Measurements from ENCODE around the gene DNAL4. TPM values are rescaled to one million over a fixed set of nuclear protein-coding genes. Genes with fewer than 3 reads are reported as not detected.

DNAL4 gene
- total and polyA plus RNA-seq, 10 of the 15 experiments (the other 5 are each of a cell fraction or from before 2014, with no cell fraction given): 0.35 to 8.5 (median 6.3) TPM; not detected in 1

DNA sequence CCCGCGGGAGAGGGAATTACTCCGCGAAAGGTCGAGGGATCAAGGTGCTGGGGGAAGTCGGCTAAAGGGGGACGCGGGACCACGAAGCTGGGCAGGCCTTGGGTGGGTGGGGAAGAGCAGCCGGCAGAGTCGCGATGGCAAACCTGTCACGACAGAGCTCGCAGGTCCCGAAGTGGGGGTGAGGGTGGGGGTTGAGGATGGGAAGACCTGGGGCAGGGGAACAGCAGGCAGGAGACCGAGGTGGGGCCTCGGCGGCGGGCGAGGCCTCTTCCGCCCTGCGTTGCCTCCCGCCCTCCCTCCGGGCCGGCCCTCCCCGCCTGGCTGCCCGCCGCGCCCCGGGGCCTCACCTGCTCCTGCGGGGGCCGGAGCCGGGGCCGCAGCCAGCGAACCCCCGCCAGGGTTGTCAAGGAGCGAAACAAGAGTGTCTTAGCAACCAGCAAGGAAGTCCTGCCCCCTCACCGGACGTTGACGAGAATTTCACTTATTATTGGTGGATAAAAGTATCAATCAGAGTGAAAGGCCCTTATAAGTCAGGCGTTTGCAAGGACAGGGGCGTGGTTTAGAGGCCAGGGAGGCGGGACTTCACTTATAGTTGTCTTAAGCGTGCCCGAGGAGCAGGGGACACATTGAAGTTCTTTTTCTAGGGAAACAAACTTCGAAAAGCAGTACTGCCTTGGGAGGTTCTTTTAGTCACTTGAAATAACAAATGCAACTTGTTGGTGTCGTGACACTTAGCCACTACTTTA is at the start of gene DNAL4 (continued):
- TF ChIP-seq, protein P1, sequence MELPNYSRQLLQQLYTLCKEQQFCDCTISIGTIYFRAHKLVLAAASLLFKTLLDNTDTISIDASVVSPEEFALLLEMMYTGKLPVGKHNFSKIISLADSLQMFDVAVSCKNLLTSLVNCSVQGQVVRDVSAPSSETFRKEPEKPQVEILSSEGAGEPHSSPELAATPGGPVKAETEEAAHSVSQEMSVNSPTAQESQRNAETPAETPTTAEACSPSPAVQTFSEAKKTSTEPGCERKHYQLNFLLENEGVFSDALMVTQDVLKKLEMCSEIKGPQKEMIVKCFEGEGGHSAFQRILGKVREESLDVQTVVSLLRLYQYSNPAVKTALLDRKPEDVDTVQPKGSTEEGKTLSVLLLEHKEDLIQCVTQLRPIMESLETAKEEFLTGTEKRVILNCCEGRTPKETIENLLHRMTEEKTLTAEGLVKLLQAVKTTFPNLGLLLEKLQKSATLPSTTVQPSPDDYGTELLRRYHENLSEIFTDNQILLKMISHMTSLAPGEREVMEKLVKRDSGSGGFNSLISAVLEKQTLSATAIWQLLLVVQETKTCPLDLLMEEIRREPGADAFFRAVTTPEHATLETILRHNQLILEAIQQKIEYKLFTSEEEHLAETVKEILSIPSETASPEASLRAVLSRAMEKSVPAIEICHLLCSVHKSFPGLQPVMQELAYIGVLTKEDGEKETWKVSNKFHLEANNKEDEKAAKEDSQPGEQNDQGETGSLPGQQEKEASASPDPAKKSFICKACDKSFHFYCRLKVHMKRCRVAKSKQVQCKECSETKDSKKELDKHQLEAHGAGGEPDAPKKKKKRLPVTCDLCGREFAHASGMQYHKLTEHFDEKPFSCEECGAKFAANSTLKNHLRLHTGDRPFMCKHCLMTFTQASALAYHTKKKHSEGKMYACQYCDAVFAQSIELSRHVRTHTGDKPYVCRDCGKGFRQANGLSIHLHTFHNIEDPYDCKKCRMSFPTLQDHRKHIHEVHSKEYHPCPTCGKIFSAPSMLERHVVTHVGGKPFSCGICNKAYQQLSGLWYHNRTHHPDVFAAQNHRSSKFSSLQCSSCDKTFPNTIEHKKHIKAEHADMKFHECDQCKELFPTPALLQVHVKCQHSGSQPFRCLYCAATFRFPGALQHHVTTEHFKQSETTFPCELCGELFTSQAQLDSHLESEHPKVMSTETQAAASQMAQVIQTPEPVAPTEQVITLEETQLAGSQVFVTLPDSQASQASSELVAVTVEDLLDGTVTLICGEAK (IDR thresholded peaks at IDR 0.05; ENCODE audit: borderline replicate concordance): peak; percentile 91
- TF ChIP-seq, protein P2, sequence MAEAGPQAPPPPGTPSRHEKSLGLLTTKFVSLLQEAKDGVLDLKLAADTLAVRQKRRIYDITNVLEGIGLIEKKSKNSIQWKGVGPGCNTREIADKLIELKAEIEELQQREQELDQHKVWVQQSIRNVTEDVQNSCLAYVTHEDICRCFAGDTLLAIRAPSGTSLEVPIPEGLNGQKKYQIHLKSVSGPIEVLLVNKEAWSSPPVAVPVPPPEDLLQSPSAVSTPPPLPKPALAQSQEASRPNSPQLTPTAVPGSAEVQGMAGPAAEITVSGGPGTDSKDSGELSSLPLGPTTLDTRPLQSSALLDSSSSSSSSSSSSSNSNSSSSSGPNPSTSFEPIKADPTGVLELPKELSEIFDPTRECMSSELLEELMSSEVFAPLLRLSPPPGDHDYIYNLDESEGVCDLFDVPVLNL (IDR thresholded peaks at IDR 0.05; ENCODE audit: low read depth, low read length): no peak
- TF ChIP-seq SRF (IDR thresholded peaks at IDR 0.05; ENCODE audit: low read depth in 2 of 2, low read length in 2 of 2) (peak; percentile 31 to 89; a peak in 3 of 4 replicates), CBX3 (IDR thresholded peaks at IDR 0.05; ENCODE audit: borderline replicate concordance, low read depth) (no peak), TCF12 (IDR thresholded peaks at IDR 0.05; ENCODE audit: low read depth, low read length) (0 out of 2 replicates have a peak, but pooled peaks have one; percentile 46), MEF2B (IDR thresholded peaks at IDR 0.05; ENCODE audit: partially characterized antibody, poor library complexity, severe bottlenecking) (no peak), NFXL1 (IDR thresholded peaks at IDR 0.05; ENCODE audit: borderline replicate concordance) (no peak), RAD51 (IDR thresholded peaks at IDR 0.05) (no peak), HCFC1 (IDR thresholded peaks at IDR 0.05; ENCODE audit: low read length) (peak; percentile 58), SIN3A (IDR thresholded peaks at IDR 0.05; ENCODE audit: low read depth, low read length) (peak; percentile 58; the same call in 1 of the 2 replicates), RFX5 (IDR thresholded peaks at IDR 0.05; ENCODE audit: low read depth, low read length) (no peak), IRF4 (IDR thresholded peaks at IDR 0.05; ENCODE audit: low read depth, low read length) (no peak), HDAC6 (IDR thresholded peaks at IDR 0.05; ENCODE audit: unreplicated experiment) (no peak)
- TF ChIP-seq, protein P3, sequence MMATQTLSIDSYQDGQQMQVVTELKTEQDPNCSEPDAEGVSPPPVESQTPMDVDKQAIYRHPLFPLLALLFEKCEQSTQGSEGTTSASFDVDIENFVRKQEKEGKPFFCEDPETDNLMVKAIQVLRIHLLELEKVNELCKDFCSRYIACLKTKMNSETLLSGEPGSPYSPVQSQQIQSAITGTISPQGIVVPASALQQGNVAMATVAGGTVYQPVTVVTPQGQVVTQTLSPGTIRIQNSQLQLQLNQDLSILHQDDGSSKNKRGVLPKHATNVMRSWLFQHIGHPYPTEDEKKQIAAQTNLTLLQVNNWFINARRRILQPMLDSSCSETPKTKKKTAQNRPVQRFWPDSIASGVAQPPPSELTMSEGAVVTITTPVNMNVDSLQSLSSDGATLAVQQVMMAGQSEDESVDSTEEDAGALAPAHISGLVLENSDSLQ (IDR thresholded peaks at IDR 0.05): peak; percentile 99
- TF ChIP-seq, protein P4, sequence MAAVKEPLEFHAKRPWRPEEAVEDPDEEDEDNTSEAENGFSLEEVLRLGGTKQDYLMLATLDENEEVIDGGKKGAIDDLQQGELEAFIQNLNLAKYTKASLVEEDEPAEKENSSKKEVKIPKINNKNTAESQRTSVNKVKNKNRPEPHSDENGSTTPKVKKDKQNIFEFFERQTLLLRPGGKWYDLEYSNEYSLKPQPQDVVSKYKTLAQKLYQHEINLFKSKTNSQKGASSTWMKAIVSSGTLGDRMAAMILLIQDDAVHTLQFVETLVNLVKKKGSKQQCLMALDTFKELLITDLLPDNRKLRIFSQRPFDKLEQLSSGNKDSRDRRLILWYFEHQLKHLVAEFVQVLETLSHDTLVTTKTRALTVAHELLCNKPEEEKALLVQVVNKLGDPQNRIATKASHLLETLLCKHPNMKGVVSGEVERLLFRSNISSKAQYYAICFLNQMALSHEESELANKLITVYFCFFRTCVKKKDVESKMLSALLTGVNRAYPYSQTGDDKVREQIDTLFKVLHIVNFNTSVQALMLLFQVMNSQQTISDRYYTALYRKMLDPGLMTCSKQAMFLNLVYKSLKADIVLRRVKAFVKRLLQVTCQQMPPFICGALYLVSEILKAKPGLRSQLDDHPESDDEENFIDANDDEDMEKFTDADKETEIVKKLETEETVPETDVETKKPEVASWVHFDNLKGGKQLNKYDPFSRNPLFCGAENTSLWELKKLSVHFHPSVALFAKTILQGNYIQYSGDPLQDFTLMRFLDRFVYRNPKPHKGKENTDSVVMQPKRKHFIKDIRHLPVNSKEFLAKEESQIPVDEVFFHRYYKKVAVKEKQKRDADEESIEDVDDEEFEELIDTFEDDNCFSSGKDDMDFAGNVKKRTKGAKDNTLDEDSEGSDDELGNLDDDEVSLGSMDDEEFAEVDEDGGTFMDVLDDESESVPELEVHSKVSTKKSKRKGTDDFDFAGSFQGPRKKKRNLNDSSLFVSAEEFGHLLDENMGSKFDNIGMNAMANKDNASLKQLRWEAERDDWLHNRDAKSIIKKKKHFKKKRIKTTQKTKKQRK (IDR thresholded peaks at IDR 0.05; ENCODE audit: low read depth, low read length): peak; percentile 80
- TF ChIP-seq, protein P5, sequence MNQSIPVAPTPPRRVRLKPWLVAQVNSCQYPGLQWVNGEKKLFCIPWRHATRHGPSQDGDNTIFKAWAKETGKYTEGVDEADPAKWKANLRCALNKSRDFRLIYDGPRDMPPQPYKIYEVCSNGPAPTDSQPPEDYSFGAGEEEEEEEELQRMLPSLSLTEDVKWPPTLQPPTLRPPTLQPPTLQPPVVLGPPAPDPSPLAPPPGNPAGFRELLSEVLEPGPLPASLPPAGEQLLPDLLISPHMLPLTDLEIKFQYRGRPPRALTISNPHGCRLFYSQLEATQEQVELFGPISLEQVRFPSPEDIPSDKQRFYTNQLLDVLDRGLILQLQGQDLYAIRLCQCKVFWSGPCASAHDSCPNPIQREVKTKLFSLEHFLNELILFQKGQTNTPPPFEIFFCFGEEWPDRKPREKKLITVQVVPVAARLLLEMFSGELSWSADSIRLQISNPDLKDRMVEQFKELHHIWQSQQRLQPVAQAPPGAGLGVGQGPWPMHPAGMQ (IDR thresholded peaks at IDR 0.05; ENCODE audit: borderline replicate concordance): no peak
- TF ChIP-seq, protein P6, sequence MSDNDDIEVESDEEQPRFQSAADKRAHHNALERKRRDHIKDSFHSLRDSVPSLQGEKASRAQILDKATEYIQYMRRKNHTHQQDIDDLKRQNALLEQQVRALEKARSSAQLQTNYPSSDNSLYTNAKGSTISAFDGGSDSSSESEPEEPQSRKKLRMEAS (IDR thresholded peaks at IDR 0.05; ENCODE audit: low read depth, low read length): no peak
